ENCODE data around the gene FRYL.
"Not testable (repeated sequence)": the region's sequence is repeated elsewhere in the genome, so short reads cannot be mapped to it uniquely, and the experiment has no call there.

The FRYL gene

DNA sequence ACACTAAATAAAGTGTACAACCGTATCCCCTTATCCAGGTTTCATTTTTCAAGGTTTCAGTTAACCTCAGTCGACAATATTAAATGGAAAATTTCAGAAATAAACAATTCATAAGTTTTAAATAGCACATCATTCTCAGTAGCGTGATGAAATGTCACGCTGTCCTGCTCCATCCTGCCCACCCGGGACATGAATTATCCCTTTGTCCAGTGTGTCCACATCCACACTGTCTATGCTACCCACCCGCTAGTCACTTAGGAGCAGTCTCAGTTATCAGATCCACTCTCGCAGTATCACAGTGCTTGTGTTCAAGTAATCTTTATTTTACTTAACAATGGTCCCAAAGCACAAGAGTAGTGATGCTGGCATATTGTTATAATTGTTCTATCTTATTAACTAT lies 54.7 kb downstream of the FRYL start:
- peaks cover 5% of the 10 kb centered on the region for H3K36me3 Mint-ChIP-seq (ENCODE audit: insufficient read depth)
- peaks cover 76% of the 10 kb centered on the region for H3K4me1 Mint-ChIP-seq
- no peak overlapping the region for H3K4me3 Mint-ChIP-seq
- H3K27ac Mint-ChIP-seq (ENCODE audit: low read depth) = no peak overlapping the region
- DNase-seq (ENCODE audit: low spot score in 2 of 2) = no peak
- no peaks in the 10 kb centered on the region for H3K27me3 Mint-ChIP-seq
- ATAC-seq (replicated peaks; ENCODE audit: extremely low read depth, poor library complexity, severe bottlenecking) = no peak
- H3K9me3 Mint-ChIP-seq = no peaks in the 10 kb centered on the region

DNA sequence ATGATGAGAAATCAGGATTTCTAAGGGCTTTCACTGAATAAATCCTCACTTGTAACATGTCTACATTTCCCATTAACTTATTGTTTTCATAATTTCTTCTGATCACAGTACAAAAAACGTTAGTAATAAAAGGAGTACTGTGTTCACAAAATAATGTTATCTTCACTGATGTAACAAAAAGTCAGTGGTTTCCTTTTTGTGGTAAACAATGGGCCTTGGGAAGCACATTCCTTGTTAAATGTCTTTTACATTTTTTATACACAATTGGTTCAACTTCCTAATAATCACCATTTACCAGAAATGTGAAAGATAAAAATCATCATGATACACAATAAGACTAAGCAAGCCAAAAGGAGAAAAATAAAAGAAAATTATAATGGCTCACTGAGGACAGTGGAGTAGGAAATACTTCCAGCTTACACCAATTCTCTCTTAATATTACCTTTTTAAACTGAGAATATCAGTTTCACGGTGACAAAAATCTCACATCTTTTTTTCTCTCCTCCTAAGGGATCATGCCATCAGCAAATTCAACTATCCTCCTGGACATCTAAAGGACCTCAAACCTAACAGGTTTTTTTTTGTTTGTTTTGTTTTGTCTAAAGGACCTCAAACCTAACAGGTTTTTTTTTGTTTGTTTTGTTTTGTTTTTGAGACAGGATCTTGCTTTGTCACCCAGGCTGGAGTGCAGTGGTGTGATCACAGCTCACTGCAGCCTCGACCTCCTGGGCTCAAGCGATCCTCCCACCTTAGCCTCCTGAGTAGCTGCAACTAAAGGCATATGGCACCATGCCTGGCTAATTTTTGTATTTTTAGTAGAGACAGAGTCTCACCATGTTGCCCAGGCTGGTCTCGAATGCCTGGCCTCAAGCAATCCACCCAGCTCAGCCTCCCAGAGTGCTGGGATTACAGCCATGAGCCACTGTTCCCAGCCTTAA lies 57.3 kb downstream of the FRYL start:
- H3K27ac Mint-ChIP-seq (ENCODE audit: low read depth) = peak overlapping the region; percentile 19

DNA sequence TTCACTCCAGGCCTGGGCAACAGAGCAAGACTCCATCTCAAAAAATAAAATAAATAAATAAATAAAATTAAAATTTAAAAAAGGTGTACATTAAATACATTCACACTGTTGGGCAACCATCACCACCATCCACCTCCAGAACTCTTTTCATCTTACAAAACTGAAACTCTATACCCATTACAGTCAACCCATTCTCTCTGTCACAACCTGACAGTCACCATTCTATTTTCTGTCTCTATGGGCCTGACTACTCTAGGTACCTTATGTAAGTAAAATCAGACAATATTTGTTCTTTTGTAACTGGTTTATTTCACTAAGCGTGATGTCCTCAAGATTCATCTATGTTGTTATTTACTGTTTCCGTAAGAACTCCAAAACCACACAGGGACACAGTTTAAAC lies 59.6 kb downstream of the FRYL start:
- no peak for ATAC-seq (replicated peaks; ENCODE audit: extremely low read depth, poor library complexity, severe bottlenecking)
- peak overlapping the region; percentile 13 for H3K27ac Mint-ChIP-seq (ENCODE audit: low read depth)
- peaks cover 36% of the 10 kb centered on the region for H3K4me1 Mint-ChIP-seq

More for the DNA sequence above, 57.3 kb downstream of the FRYL start:
- no peaks in the 10 kb centered on the region for H3K9me3 Mint-ChIP-seq
- H3K4me1 Mint-ChIP-seq = peaks cover 59% of the 10 kb centered on the region
- ATAC-seq (replicated peaks; ENCODE audit: extremely low read depth, poor library complexity, severe bottlenecking) (no peak), DNase-seq (ENCODE audit: low spot score in 2 of 2) (no peak)
- H3K4me3 Mint-ChIP-seq = no peak overlapping the region
- no peaks in the 10 kb centered on the region for H3K27me3 Mint-ChIP-seq
- H3K36me3 Mint-ChIP-seq (ENCODE audit: insufficient read depth) = peaks cover 3% of the 10 kb centered on the region

DNA sequence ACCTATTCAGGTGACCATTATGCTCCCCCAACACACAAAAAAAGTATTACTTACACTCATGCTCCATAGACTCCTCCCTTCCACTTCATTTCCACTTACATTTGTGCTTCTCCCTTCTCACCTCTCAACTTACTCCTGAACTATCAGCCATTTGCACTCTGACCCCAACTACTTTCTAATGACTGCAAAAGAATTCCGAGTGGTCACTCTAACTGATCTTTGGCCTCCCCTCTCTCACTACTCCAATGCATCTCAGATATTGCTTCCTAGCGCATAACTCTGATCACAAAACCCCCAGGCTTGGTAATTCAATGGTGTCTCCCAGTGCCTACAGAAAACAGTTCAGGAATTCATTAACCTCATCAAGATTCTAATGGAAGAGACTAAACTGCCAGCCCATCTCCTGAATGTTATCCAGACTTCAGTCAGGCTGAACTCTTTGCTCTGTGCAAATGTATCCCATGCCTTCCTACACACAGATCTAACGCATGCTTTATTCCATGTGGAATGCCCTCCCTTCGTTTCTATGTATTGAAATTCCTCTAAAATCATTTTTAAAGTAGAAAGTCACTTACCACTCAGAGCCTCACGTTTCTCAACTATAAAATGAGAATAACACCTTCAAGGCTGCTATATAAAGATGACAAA lies 61.1 kb downstream of the FRYL start:
- ATAC-seq (replicated peaks; ENCODE audit: extremely low read depth, poor library complexity, severe bottlenecking) (no peak), DNase-seq (ENCODE audit: low spot score in 2 of 2) (no peak)
- H3K27me3 Mint-ChIP-seq = no peaks in the 10 kb centered on the region
- no peak overlapping the region for H3K27ac Mint-ChIP-seq (ENCODE audit: low read depth)
- H3K4me3 Mint-ChIP-seq = no peak overlapping the region
- no peaks in the 10 kb centered on the region for H3K9me3 Mint-ChIP-seq
- H3K4me1 Mint-ChIP-seq = peaks cover 27% of the 10 kb centered on the region
- no peaks in the 10 kb centered on the region for H3K36me3 Mint-ChIP-seq (ENCODE audit: insufficient read depth)

More for the DNA sequence above, 59.6 kb downstream of the FRYL start:
- Mint-ChIP-seq H3K4me3 (no peak overlapping the region), H3K9me3 (no peaks in the 10 kb centered on the region), H3K27me3 (no peaks in the 10 kb centered on the region), H3K36me3 (ENCODE audit: insufficient read depth) (peaks cover 3% of the 10 kb centered on the region)
- no peak for DNase-seq (ENCODE audit: low spot score in 2 of 2)

DNA sequence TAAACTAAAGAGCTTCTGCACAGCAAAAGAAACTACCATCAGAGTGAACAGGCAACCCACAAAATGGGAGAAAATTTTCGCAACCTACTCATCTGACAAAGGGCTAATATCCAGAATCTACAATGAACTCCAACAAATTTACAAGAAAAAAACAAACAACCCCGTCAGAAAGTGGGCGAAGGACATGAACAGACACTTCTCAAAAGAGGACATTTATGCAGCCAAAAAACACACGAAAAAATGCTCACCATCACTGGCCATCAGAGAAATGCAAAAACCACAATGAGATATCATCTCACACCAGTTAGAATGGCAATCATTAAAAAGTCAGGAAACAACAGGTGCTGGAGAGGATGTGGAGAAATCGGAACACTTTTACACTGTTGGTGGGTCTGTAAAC lies 63.8 kb downstream of the FRYL start:
- not testable (repeated sequence) for H3K27ac Mint-ChIP-seq (ENCODE audit: low read depth); ATAC-seq (replicated peaks; ENCODE audit: extremely low read depth, poor library complexity, severe bottlenecking); H3K36me3 Mint-ChIP-seq (ENCODE audit: insufficient read depth); H3K9me3 Mint-ChIP-seq; DNase-seq (ENCODE audit: low spot score in 2 of 2); H3K27me3 Mint-ChIP-seq; H3K4me3 Mint-ChIP-seq
- H3K4me1 Mint-ChIP-seq = peaks cover 42% of the 10 kb centered on the region

DNA sequence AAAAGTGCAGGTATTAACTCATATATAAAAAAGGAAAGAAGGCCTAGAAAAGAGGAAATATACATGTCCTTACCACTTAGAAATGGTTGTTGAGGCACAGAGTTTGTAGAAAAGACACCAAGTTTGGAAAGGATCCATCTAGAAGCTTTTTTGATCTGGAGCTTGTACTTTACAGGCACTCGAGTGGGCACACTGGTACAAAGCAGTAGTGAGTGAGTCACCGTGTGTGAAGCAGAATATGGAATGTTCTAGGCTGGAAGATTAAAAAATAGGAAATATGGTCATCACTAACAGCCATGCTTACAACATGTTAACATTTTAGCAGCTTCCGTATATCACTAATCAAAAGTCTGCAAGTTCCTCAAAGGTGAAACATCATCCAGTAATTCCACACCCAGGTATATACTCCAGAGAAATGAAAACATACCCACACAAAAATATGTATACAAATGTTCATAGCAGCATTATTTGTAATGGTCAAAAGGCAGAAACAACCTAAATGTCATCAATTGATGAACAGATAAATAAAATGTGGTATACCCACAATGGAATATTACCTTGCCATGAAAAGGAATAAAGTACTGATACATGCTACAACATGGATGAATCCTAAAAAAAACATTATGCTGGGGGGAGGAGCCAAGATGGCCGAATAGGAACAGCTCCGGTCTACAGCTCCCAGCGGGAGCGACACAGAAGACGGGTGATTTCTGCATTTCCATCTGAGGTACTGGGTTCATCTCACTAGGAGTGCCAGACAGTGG lies 69.5 kb downstream of the FRYL start:
- Mint-ChIP-seq H3K4me3 (no peak overlapping the region), H3K9me3 (no peaks in the 10 kb centered on the region), H3K36me3 (ENCODE audit: insufficient read depth) (peaks cover 19% of the 10 kb centered on the region), H3K27ac (ENCODE audit: low read depth) (no peak overlapping the region), H3K4me1 (peaks cover 36% of the 10 kb centered on the region), H3K27me3 (no peaks in the 10 kb centered on the region)
- no peak for DNase-seq (ENCODE audit: low spot score in 2 of 2)
- no peak for ATAC-seq (replicated peaks; ENCODE audit: extremely low read depth, poor library complexity, severe bottlenecking)

DNA sequence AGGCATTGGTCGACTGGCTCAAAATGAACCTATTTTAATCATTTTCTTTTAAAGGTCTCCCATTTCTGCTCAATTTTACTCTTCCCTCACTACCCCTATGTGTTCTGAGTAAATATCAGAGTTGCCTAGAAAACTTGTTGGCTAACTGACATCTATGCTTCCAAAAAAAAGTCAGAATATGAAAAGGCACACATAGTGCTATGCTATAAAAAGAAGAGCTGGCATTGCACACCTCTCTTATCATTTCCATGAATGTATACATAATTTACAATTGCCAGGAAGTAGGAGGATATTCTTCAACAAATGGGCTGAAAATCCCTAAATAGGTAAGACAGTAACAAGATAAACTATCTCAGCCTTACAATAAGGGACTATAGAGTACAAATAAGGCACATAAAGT lies 70.2 kb downstream of the FRYL start:
- no peak for DNase-seq (ENCODE audit: low spot score in 2 of 2)
- Mint-ChIP-seq H3K4me3 (no peak overlapping the region), H3K27me3 (no peaks in the 10 kb centered on the region), H3K4me1 (peaks cover 36% of the 10 kb centered on the region), H3K27ac (ENCODE audit: low read depth) (peak overlapping the region; percentile 9), H3K36me3 (ENCODE audit: insufficient read depth) (peaks cover 19% of the 10 kb centered on the region), H3K9me3 (no peaks in the 10 kb centered on the region)
- no peak for ATAC-seq (replicated peaks; ENCODE audit: extremely low read depth, poor library complexity, severe bottlenecking)

DNA sequence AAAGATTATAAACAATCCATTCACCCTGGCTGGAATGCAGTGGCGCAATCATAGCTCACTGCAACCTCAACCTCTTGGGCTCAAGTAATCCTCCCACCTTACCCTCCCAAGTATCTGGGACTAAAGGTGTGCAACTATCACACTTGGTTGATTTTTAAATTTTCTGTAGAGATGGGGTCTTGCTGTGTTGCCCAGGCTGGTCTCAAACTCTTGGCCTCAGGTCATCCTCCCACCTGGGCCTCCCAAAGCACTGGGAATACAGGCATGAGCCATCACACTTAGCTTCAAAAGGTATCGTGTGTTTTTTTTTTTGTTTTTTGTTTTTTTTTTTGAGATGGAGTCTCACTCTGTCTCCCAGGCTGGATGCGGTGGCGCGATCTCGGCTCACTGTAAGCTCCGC lies 71.5 kb downstream of the FRYL start:
- DNase-seq (ENCODE audit: low spot score in 2 of 2) (no peak), ATAC-seq (replicated peaks; ENCODE audit: extremely low read depth, poor library complexity, severe bottlenecking) (no peak)
- Mint-ChIP-seq H3K27me3 (no peaks in the 10 kb centered on the region), H3K36me3 (ENCODE audit: insufficient read depth) (peaks cover 19% of the 10 kb centered on the region), H3K9me3 (no peaks in the 10 kb centered on the region), H3K4me3 (no peak overlapping the region), H3K4me1 (peaks cover 31% of the 10 kb centered on the region), H3K27ac (ENCODE audit: low read depth) (no peak overlapping the region)

DNA sequence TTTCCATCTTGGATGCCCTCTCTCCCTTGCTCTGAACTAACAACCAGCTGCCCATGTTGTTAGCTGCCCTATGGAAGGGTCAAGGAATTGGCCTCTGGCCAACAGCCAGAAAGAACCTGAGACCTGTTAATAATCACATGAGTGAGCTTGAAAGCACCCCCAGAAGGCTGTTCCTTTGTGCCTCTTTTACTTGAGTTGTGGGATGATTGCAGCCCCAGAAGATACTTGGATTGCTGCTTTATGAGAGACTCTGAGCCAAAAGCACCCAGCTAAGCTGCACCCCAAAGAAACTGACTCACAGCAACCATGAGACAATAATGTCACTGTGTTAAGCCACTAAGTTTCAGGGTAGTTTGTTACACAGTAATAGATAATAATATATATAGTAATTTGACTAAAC lies 73.3 kb downstream of the FRYL start:
- H3K4me1 Mint-ChIP-seq = peaks cover 24% of the 10 kb centered on the region
- no peaks in the 10 kb centered on the region for H3K27me3 Mint-ChIP-seq
- ATAC-seq (replicated peaks; ENCODE audit: extremely low read depth, poor library complexity, severe bottlenecking) (no peak), DNase-seq (ENCODE audit: low spot score in 2 of 2) (no peak)
- peaks cover 21% of the 10 kb centered on the region for H3K36me3 Mint-ChIP-seq (ENCODE audit: insufficient read depth)
- no peak overlapping the region for H3K4me3 Mint-ChIP-seq
- no peak overlapping the region for H3K27ac Mint-ChIP-seq (ENCODE audit: low read depth)
- H3K9me3 Mint-ChIP-seq = no peaks in the 10 kb centered on the region

DNA sequence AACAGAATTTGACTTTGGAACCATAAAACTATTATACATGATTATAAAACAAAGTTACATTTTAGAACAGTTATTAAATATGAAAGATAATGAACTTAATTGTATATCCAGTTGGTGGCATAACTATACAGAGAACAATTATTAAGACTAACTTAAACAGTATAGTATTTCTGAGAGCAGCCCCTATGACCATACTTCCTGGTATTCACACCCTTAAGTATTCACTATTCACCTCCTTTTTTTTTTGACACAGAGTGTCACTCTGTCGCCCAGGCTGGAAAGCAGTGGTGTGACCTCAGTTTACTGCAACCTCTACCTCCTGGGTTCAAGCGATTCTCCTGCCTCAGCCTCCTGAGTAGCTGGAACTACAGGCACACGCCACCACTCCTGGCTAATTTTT lies 74.5 kb downstream of the FRYL start:
- H3K4me3 Mint-ChIP-seq = no peak overlapping the region
- no peak for ATAC-seq (replicated peaks; ENCODE audit: extremely low read depth, poor library complexity, severe bottlenecking)
- peaks cover 27% of the 10 kb centered on the region for H3K4me1 Mint-ChIP-seq
- H3K9me3 Mint-ChIP-seq = no peaks in the 10 kb centered on the region
- no peak overlapping the region for H3K27ac Mint-ChIP-seq (ENCODE audit: low read depth)
- DNase-seq (ENCODE audit: low spot score in 2 of 2) = no peak
- H3K36me3 Mint-ChIP-seq (ENCODE audit: insufficient read depth) = peaks cover 20% of the 10 kb centered on the region
- H3K27me3 Mint-ChIP-seq = no peaks in the 10 kb centered on the region

DNA sequence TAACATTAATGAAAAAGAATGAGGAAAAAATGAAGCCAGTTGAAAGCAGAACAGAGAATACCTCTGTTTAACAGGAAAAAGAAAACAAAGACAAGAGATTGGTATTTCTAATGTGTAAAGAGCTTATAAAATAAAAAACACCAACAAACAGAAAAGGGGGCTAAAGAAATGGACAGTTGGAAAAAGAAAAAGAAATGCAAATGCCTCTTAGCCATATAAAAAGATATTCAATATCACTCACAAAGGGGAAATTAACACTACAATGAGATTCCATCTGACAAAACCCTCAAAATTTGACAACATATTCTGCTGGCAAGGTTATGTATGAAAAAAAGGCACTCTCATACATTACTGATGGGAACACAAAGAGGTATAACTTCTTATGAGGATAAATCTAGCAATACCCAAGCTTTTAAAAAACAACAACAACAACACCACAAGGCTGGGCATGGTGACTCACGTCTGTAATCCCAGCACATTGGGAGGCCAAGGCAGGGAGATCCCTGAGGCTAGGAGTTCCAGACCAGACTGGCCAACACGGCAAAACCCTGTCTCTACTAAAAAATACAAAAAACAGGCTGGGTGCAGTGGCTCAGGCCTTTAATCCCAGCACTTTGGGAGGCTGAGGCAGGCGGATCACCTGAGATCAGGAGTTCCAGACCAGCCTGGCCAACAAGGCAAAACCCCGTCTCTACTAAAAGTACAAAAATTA lies 75.8 kb downstream of the FRYL start:
- Mint-ChIP-seq H3K36me3 (ENCODE audit: insufficient read depth) (peaks cover 13% of the 10 kb centered on the region), H3K9me3 (no peaks in the 10 kb centered on the region), H3K4me3 (no peak overlapping the region), H3K4me1 (peaks cover 29% of the 10 kb centered on the region), H3K27me3 (no peaks in the 10 kb centered on the region), H3K27ac (ENCODE audit: low read depth) (no peak overlapping the region)
- ATAC-seq (replicated peaks; ENCODE audit: extremely low read depth, poor library complexity, severe bottlenecking) = no peak
- no peak for DNase-seq (ENCODE audit: low spot score in 2 of 2)

DNA sequence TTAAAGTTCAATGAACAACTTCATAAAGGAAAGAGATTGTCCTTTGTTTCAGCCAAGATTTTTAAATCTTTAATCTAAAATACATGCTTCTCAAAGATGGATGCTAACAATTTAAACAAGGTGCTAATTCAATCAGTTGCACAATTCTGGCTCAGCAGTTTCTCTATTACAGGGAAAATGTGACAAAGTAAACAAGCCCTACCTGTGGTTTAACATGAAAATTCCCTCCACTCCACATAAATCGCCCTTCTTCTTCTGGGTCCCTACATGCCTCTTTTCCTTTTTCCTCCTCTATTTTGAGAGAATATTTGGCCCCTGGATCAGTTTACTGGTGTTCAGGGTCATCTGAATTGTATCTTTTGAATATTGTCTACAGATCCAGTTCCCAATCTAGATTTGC lies 80.6 kb downstream of the FRYL start:
- Mint-ChIP-seq H3K9me3 (no peaks in the 10 kb centered on the region), H3K4me1 (peaks cover 72% of the 10 kb centered on the region), H3K4me3 (no peak overlapping the region), H3K27ac (ENCODE audit: low read depth) (peak overlapping the region; percentile 71), H3K27me3 (no peaks in the 10 kb centered on the region), H3K36me3 (ENCODE audit: insufficient read depth) (peaks cover 3% of the 10 kb centered on the region)
- DNase-seq (ENCODE audit: low spot score in 2 of 2) = no peak
- no peak for ATAC-seq (replicated peaks; ENCODE audit: extremely low read depth, poor library complexity, severe bottlenecking)
